Amniotic stem cell (primary cell): ENCODE data around the gene FAM161A.
"Not testable (repeated sequence)": the region's sequence is repeated elsewhere in the genome, so short reads cannot be mapped to it uniquely, and the experiment has no call there.

Experiments used
- DNase-seq: peaks from one replicate; lab custom pipeline; 2025; lab: John Stamatoyannopoulos, UW

Gene FAM161A

DNA sequence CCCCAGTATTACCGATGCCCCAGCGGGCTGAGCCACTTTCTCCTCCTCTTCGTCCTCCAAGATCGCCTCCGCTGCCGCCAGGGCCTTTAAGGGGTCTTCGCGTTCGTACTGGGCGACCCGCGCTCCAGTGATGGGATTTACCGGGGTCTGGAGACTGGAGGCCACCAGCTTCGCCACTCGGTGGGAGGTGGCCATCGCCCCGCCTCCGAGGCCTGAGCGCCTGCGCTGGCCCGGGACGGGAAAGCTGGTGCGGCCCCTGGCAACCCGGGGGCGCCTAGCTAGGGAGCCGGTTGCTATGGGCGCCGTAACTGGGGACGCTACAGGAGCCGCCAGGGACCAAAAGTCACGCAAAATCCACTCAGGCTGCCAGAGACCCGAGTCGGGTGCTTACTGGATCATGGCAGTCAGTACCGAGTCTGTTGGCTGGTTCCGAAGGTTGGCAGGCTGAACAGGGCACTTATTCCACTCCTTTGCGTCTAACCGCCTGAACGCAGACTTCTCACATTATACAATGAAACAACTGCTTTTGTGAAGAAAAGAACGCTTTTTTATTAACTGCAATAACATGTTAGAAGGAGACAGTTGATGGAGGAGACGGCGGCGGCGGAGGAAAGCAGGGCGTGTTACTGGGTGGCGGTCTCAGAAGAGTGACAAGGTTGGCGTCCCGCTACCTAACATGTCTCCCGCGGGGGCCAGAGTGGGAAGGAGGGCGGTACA, at the start of gene FAM161A:
FAM161A (minus strand) TSS at position 214 of the 717 bp plus-strand sequence; CDS start at position 195, 19 bp downstream.
- peak; percentile 29 for DNase-seq

DNA sequence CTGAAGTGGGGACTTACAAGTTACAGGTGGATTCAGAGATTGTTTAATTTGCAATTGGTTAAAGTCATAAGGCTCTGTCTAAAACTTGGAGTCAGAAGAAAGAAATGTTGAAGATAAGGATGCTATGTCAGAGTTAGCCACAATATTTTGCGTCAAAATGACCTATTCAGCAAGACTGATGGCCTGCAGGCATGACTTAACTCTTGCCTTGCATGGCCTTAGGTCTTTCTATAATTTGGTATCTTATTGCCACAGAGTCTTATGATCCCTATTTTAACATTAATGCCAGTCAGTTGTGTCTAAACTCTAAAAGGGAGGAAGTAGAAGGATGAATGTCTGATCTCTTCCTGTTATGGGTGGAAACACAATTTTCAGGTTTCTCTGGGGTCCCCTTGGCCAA, 46.4 kb upstream of the FAM161A start:
- no peak for DNase-seq

GRCh38 chr2:61898810-61899209, 45.0 kb upstream of the FAM161A start:
- no peak for DNase-seq

- peak; percentile 27 for DNase-seq
Measured at GRCh38 chr2:61888267-61889055, 34.6 kb upstream of the FAM161A start, which contains the start of gene CCT4. Gene CCT4, minus strand, starts transcription at chr2:61888656. Its CDS starts 149 bp downstream, at chr2:61888507.

- DNase-seq = no peak
Measured at GRCh38 chr2:61887717-61888266, 33.9 kb upstream of the FAM161A start.

GRCh38 chr2:61885896-61886603, 32.2 kb upstream of the FAM161A start:
- no peak for DNase-seq

GRCh38 chr2:61882850-61883249, 29.0 kb upstream of the FAM161A start:
- no peak for DNase-seq

DNA sequence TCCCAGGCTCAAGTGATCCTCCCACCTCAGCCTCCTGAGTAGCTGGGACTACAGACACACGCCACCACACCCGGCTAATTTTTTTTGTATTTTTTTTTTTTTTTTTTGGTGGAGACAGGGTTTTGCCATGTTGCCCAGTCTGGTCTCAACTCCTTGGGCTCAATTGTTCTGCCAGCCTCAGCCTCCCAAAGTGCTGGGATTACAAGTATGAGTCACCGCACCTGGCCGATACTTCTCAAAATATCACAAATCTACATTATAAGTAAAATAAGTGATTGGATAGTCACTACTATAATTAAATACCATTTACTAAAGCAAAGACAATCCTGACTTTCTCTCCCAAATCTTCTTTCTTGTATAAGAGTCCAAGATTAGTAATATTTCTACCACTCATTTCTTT, 25.5 kb upstream of the FAM161A start:
- not testable (repeated sequence) for DNase-seq

DNA sequence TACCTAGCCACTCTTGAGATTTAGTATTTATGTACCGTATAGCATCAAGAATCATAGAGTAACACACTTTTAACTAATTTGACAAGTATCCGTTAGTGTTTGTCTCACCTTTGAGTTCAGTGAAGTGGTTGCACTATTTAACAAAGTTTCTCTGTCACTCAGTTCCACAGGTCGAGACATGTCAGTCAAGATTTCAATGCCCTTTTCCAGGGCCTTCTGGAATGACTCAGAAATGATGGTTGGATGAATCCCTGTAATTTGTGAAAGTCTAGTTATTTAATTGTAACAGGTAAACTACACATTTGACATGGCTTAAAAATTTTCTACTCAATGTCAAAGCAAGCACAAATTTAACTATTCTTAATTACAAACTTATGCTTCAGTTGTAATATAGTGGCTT, 24.9 kb upstream of the FAM161A start:
- DNase-seq = no peak

DNA sequence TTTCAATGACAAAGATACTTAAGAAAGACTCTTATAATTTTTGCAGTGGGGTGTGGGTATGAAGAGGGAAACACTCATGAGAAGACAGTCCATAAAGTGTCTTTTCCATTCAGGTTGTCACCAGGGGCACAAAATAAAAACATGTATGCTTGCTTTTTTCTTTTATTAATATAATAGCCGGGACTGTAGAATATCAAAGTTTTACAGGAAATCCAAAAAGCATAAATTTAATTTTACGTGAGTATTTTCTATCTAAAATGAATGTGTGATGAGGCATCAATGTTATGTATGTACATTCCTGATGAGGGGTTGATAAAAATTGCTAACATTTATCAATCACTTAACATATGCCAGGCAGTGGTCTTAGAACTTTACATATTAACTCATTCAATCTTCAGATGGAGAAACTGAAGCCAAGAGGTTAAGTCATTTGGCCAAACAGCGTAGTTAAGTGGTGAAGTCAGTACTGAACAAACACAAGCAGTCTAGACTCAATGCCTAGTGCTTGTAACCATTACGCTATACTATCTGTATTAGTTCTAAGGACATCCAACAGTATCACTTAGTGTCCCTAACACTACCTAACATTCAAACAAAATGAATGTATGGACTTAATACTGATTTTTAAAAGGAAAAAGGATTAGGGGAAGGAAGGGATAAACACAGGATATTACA, 23.8 kb upstream of the FAM161A start:
- DNase-seq = no peak

GRCh38 chr2:61876400-61876799, 22.5 kb upstream of the FAM161A start:
- DNase-seq = no peak

DNA sequence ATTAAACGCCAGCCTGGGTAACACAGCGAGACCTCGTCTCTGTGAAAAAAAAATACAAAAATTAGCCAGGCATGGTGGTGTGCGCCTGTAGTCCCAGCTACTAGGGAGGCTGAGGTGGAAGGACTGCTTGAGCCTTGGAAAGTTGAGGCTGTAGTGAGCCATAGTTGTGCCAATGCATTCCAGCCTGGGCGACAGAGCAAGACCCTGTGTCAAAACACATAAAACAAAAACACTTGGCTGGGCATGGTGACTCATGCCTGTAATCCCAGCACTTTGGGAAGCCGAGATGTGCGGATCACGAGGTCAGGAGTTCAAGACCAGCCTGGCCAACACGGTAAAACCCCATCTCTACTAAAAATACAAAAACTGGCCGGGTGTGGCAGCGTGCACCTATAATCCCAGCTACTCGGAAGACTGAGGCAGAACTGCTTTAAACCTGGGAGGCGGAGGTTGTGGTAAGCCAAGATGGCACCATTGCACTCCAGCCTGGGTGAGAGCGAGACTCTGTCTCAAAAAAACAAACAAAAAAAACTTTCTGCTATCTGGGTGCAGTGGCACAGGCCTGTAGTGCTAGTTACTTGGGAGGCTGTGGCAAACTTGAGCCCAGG, 12.7 kb upstream of the FAM161A start:
- DNase-seq = not testable (repeated sequence)

DNA sequence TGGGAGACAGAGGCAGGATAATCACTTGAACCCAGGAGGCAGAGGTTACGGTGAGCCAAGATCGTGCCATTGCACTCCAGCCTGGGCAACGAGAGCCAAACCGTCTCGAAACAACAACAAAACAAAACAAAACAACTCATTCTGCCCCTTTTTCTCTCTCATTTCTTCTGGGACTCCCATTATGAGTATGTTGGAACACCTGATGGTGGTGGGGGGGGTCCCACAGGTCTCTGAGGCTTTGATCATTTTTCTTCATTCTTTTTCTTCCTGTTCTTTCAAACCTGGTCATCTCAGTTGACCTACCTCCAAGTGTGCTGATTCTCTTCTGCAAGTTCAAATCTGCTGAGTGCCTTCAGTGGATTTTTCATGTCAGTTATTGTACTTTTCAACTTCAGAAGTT, 8.2 kb upstream of the FAM161A start:
- no peak for DNase-seq

DNA sequence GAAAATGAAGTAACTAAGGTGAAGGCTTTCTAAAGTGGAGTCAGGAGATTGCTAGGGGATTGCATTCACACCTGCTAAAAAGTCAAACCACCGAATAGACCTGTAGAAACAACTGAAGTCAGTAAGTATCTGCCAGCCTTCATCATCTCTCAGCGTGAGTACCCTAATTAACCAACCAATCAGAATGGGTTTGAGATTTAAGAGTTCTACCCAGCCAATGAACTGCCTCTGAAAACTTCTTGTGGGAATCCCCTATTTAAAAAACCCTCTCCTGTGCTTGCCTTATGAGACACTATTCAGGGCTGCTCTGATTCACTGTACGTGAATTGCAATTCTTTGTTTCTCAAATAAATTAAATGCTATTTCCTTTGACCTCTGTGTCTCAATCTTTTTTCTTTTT, 3.4 kb upstream of the FAM161A start:
- no peak for DNase-seq

GRCh38 chr2:61855318-61855613, 1.4 kb upstream of the FAM161A start:
- DNase-seq = no peak

DNA sequence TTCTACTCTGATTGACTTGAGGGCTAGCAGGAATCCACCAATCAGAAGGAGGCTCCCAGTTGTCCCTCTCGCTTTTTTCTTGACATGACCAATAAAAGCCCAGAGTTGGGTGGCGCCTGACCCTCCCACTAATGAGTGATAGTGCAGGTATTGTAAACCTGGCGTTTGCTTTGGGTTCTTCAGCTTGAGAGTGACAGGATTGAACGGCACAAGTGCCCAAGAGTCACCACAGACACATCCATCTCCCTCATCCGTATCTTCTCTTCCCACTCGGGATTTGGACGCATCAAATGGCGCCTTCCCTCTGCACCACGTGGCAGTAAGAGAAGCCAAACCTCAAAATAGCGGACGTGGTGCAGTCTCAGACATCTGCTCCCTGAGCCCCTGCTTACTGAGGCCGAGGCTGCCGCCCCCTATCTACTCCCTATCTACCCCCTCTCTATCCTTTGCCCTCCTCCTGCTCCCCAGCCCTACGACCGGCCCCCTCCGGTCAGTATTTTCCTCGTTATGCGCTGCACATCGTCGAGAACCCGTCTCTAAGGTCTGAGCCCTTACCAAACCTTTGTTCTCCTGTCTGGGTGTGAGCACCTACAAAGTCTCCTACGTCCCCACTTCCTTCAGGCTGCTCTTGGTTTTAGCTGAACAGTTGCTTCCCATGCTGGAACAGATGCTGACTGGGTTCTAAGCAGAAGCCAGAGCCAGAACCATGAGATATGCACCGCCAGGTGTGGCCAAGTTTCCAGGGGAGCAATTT, 881 bp upstream of the FAM161A start:
- DNase-seq = peak; percentile 95

GRCh38 chr2:61853086-61853846, 594 bp downstream of the FAM161A start:
- peak; percentile 8 for DNase-seq

DNA sequence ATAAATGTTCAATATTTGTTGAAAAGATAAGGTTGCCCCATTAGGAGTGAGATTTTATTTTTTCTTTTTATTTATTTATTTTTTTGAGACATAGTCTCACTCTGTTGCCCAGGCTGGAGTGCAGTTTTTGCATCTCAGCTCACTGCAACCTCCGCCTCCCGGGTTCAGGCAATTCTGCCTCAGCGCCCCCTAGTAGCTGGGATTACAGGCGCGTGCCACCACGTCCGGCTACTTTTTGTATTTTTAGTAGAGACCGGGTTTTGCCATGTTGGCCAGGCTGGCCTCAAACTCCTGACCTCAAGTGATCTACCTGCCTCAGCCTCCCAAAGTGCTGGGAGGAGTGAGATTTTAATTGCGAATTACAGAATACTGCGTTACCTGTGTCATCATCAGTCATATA, 2.6 kb downstream of the FAM161A start:
- DNase-seq = not testable (repeated sequence)

DNA sequence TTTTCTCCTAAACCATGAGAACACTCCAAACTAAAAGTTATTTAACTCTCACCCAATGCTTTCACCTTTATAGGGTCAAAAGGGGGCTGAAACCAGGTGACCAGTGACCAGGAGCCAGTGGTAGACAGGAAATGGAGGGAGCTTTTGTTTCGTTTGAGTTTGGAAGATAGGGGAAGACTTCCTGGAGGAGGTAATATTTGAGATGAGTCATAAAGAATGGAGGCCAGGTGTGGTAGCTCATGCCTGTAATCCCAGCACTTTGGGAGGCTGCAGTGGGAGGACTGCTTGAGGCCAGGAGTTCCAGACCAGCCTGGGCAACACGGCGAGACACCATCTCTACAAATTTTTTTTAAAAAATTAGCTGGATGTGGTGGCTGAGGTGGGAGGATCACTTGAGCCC, 8.5 kb downstream of the FAM161A start:
- no peak for DNase-seq

GRCh38 chr2:61841286-61841685, 12.6 kb downstream of the FAM161A start:
- no peak for DNase-seq
